CD4-positive, alpha-beta T cell (primary cell): ENCODE data around the gene CTNND1. TPM values are rescaled to one million over a fixed set of nuclear protein-coding genes. Genes with fewer than 3 reads are reported as not detected.

Source experiments
- ATAC-seq: fragments of 200-7000 bp; cut with Tn5 transposase; one replicate; pipeline ENCODE4 v1.10.0; 2022; ENCODE audit warnings: mild to moderate bottlenecking; ENCODE audit not compliant: poor library complexity
- CTCF ChIA-PET: fragments of 350-600 bp; sonication (Branson Sonifier 250); formaldehyde crosslinking; loops from one replicate; lab custom pipeline; 2021; ENCODE audit warnings: antibody characterized with exemption, inconsistent platforms; lab: Charles Lee
- POLR2A ChIA-PET: fragments of 350-600 bp; sonication (Branson Sonifier 250); formaldehyde crosslinking; loops from one replicate; lab custom pipeline; 2021; ENCODE audit warnings: antibody characterized with exemption, inconsistent platforms; lab: Charles Lee
- DNase-seq, 14 experiments: peaks; one replicate each; pipeline ENCODE4 v3.0.0-alpha.2; 2013 to 2020; ENCODE audit warnings: mixed read lengths in 2 of 14
- H3K27ac ChIP-seq, 2 donors: one replicate each; pipeline versions ENCODE4 v1.5.1 to v1.7.0; 2013; ENCODE audit warnings: low read length in 2 of 2, low read depth in 1 of 2, mild to moderate bottlenecking in 1 of 2
- H3K27me3 ChIP-seq, 2 experiments: 1 replicate in 1 of 2; 2 replicates in 1 of 2; pipeline versions ENCODE4 v1.6.1 to v1.7.0; 2013; ENCODE audit warnings: low read length in 2 of 2, control low read depth in 1 of 2, mild to moderate bottlenecking in 1 of 2, moderate library complexity in 1 of 2; ENCODE audit not compliant: insufficient read depth in 2 of 2, control insufficient read depth in 1 of 2
- H3K36me3 ChIP-seq: one replicate; pipeline ENCODE4 v1.6.1; 2013; ENCODE audit warnings: low read length, control low read depth; ENCODE audit not compliant: insufficient read depth
- H3K4me1 ChIP-seq: one replicate; pipeline ENCODE4 v1.6.1; 2013; ENCODE audit warnings: low read length, control low read depth; ENCODE audit not compliant: insufficient read depth
- H3K4me3 ChIP-seq: one replicate; pipeline ENCODE4 v1.5.1; 2013; ENCODE audit warnings: mild to moderate bottlenecking, low read length, moderate library complexity
- H3K9me3 ChIP-seq, 2 experiments: 1 replicate in 1 of 2; 2 replicates in 1 of 2; pipeline versions ENCODE4 v1.6.1 to v1.7.0; 2013; ENCODE audit warnings: low read length in 2 of 2, mild to moderate bottlenecking in 2 of 2, control low read depth in 1 of 2, moderate library complexity in 1 of 2; ENCODE audit not compliant: control insufficient read depth in 1 of 2, insufficient read depth in 1 of 2
- H3K27ac Mint-ChIP-seq: one replicate; pipeline ENCODE4 v1.8.0; 2020; ENCODE audit warnings: mixed read lengths
- H3K27me3 Mint-ChIP-seq: one replicate; pipeline ENCODE4 v1.8.0; 2021; ENCODE audit warnings: mixed read lengths
- H3K36me3 Mint-ChIP-seq: one replicate; pipeline ENCODE4 v1.8.0; 2021; ENCODE audit warnings: low read depth, mixed read lengths
- H3K4me1 Mint-ChIP-seq: one replicate; pipeline ENCODE4 v1.8.0; 2021; ENCODE audit warnings: low read depth, mixed read lengths
- H3K4me3 Mint-ChIP-seq: one replicate; pipeline ENCODE4 v1.8.0; 2020; ENCODE audit warnings: mild to moderate bottlenecking, mixed read lengths
- H3K9me3 Mint-ChIP-seq: one replicate; pipeline ENCODE4 v1.8.0; 2020; ENCODE audit warnings: mixed read lengths
- intact Hi-C, 2 experiments: fragments of 100-400 bp; cut with DNase I in 1 of 2; cut with micrococcal nuclease in 1 of 2; formaldehyde crosslinking; loops; one replicate each; pipeline versions ENCODE4 v1.15.1 to v1.9.0; 2023 to 2025; cut with DNase I, micrococcal nuclease
- total RNA-seq, 174 experiments: library from RNA in 2 of 174; stranded (reverse) in 2 of 174; gene quantifications; one replicate each; pipeline ENCODE4 v1.2.3 and lab custom pipeline; 2021 to 2026
- TF ChIP-seq, protein P1 (sequence below): fragments of 200-600 bp; IDR thresholded peaks from one replicate; pipeline ENCODE4 v1.8.0; 2022; ENCODE audit warnings: antibody characterized with exemption, mild to moderate bottlenecking

Gene CTNND1
- total RNA-seq, 2 experiments from 2014 or later: 12.4 to 12.5 TPM

DNA sequence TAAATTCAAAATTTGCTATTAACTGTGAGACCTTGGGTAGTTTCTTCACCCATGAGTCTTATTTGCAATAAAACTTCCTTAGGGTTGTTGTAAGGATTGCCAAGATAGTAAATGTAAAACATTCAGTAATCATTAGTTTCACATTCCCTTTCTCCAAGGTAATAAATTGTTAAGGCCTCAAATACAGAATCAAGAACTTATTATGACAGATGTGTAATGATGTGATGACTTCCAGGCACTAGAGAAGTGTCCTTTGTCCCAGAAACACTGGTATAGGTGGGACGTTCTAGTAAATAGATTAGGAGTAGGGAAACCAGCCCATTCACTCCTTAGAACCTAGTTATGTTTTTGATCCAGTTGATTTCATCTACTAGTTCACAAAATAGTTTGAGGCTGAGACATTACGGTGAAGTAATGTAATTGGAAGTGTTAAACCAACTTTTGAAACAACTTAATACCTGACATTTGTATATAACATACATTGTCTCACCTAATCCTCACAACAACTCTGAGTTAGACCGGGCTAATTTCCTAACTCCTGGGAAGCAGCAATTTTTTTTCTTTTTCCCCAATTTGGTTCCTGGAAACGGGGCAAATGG is 25.5 kb downstream of the CTNND1 start:
- H3K36me3 Mint-ChIP-seq: peaks cover 1% of the 10 kb centered on the region
- H3K27me3 Mint-ChIP-seq: no peaks in the 10 kb centered on the region
- TF ChIP-seq, protein P1, sequence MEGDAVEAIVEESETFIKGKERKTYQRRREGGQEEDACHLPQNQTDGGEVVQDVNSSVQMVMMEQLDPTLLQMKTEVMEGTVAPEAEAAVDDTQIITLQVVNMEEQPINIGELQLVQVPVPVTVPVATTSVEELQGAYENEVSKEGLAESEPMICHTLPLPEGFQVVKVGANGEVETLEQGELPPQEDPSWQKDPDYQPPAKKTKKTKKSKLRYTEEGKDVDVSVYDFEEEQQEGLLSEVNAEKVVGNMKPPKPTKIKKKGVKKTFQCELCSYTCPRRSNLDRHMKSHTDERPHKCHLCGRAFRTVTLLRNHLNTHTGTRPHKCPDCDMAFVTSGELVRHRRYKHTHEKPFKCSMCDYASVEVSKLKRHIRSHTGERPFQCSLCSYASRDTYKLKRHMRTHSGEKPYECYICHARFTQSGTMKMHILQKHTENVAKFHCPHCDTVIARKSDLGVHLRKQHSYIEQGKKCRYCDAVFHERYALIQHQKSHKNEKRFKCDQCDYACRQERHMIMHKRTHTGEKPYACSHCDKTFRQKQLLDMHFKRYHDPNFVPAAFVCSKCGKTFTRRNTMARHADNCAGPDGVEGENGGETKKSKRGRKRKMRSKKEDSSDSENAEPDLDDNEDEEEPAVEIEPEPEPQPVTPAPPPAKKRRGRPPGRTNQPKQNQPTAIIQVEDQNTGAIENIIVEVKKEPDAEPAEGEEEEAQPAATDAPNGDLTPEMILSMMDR: no peak
- H3K4me1 Mint-ChIP-seq: peaks cover 14% of the 10 kb centered on the region
- Histone ChIP-seq H3K4me3 (no peak overlapping the region), H3K27ac (no peak overlapping the region), H3K9me3 (no peaks in the 10 kb centered on the region), H3K4me1 (peaks cover 12% of the 10 kb centered on the region), H3K27me3 (no peaks in the 10 kb centered on the region), H3K36me3 (no peaks in the 10 kb centered on the region)
- H3K9me3 Mint-ChIP-seq: no peaks in the 10 kb centered on the region
- no peak for DNase-seq
- ChIA-PET CTCF (no interaction called here), POLR2A (no interaction called here)
- intact Hi-C loops: no loop called here
- ATAC-seq: no peak
- peak overlapping the region; percentile 18 for H3K27ac Mint-ChIP-seq
- no peak overlapping the region for H3K4me3 Mint-ChIP-seq

- Mint-ChIP-seq H3K27me3 (no peaks in the 10 kb centered on the region), H3K4me1 (peaks cover 23% of the 10 kb centered on the region), H3K27ac (peak overlapping the region; percentile 11), H3K9me3 (no peaks in the 10 kb centered on the region), H3K4me3 (no peak overlapping the region), H3K36me3 (peaks cover 5% of the 10 kb centered on the region)
- no peaks in the 10 kb centered on the region for H3K9me3 ChIP-seq
- no peaks in the 10 kb centered on the region for H3K27me3 ChIP-seq
- TF ChIP-seq, protein P1: no peak
- no peaks in the 10 kb centered on the region for H3K36me3 ChIP-seq
- POLR2A ChIA-PET: interaction anchor here (1.1 kb wide), 1 partner anchor 46 kb away, joined by 4 read pairs; the partner anchor contains the start of gene SELENOH
- CTCF ChIA-PET: interaction anchor here (2.4 kb wide), 1 partner anchor 13 kb away, joined by 11 read pairs; no protein-coding TSS in a partner anchor
- DNase-seq: peak in 2 of 14 experiments; percentile 18 to 19
- H3K4me3 ChIP-seq: no peak overlapping the region
- H3K27ac ChIP-seq: no peak overlapping the region
- intact Hi-C loops: no loop called here
- no peak for ATAC-seq
- H3K4me1 ChIP-seq: peaks cover 22% of the 10 kb centered on the region
Measured at GRCh38 chr11:57787920-57788702, 26.5 kb downstream of the CTNND1 start.

DNA sequence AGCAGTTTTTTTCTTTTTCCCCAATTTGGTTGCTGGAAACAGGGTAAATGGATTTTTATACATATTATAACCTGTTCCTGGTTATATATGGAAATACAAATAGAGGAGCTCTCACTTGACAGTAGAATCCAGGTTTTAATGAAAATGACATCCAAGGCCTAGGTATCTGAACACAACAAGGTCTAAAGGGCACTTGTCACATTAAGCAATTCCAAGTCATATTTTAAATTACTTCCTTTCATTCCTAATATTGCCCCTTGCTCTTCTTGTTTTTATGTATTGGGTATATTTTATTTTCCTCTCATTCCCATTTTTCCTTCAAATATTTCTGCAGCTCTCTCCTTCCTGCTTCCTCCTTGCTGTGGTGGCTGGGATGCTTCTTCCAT is 27.1 kb downstream of the CTNND1 start:
- Histone ChIP-seq H3K27me3 (no peaks in the 10 kb centered on the region), H3K4me1 (peaks cover 28% of the 10 kb centered on the region), H3K27ac (no peak overlapping the region), H3K9me3 (no peaks in the 10 kb centered on the region), H3K4me3 (no peak overlapping the region), H3K36me3 (no peaks in the 10 kb centered on the region)
- no peaks in the 10 kb centered on the region for H3K9me3 Mint-ChIP-seq
- TF ChIP-seq, protein P1: no peak
- H3K36me3 Mint-ChIP-seq: peaks cover 5% of the 10 kb centered on the region
- ATAC-seq (no peak), DNase-seq (no peak)
- CTCF ChIA-PET: interaction anchor here (2.4 kb wide), 1 partner anchor 12 kb away, joined by 11 read pairs; no protein-coding TSS in a partner anchor
- H3K4me3 Mint-ChIP-seq: no peak overlapping the region
- H3K27ac Mint-ChIP-seq: no peak overlapping the region
- peaks cover 28% of the 10 kb centered on the region for H3K4me1 Mint-ChIP-seq
- intact Hi-C loops: no loop called here
- H3K27me3 Mint-ChIP-seq: no peaks in the 10 kb centered on the region
- POLR2A ChIA-PET: interaction anchor here (1.1 kb wide), 1 partner anchor 47 kb away, joined by 4 read pairs; the partner anchor contains the start of gene SELENOH
